Stimulated activated CD8-positive, alpha-beta memory T cell treated with anti-CD3 and anti-CD28 coated beads, Interleukin-12 subunit alpha, Interleukin-12 subunit beta, amount 100 ng/mL, for 1 hour (primary cell): Measurements from ENCODE around the gene MTUS2.

Source experiments
- DNase-seq: peaks from one replicate; pipeline ENCODE4 v3.0.0-alpha.2; 2020; ENCODE audit warnings: low read depth

Gene MTUS2

DNA sequence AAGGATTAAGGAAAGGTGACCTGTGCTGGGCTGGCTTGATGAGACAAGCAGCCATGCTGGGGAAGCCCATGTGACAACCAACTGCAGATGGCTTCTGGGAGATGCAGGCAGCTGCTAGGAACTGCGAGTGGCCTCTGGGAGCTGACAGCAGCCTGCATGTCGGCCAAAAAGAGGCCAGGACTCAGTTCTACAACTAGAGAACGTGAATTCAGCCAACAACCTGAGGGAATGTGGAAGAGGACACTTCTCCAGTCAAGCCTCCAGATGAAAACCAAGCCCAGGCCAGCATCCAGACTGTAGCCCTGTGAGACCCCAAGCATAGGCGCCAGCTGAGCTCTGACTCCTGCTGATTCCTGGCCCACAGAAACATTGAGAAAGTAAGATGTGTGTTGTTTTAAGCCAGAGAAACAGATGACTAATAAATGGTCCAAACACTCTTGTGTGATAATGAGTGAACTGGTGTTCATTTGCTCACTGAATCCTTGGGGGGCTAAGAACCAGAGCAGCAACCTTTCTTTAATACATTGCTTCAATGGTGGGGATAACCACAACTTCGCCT, 730.4 kb downstream of the MTUS2 start:
- no peak for DNase-seq

GRCh38 chr13:29551214-29551613, 731.1 kb downstream of the MTUS2 start:
- DNase-seq: no peak
